Measurements from ENCODE around the gene WASF3. TPM values are rescaled to one million over a fixed set of nuclear protein-coding genes. Genes with fewer than 3 reads are reported as not detected.

The WASF3 gene
- total and polyA plus RNA-seq, 4 donors, result 0.82 to 4.9 (median 2.3) TPM

DNA sequence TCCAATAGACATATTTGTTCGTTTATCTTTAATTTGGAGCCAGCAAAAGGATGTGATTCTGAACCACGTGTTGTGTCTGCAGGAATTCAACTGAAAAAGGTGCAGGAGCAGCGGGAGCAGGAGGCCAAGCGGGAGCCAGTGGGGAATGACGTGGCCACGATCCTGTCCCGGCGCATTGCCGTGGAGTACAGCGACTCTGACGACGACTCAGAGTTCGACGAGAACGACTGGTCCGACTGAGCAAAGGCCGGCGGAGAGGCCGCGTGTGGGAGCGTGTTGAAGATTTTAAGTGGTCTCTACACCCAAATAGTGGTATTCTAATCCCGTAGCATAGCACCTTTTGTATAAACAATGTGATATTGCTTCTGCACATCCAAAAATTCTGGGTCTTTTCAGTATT lies 128.1 kb downstream of the WASF3 start:
- H3K4me1 ChIP-seq (ENCODE audit: control insufficient read depth in 4 of 4, insufficient read depth in 4 of 4, low read length in 3 of 4), result no peaks in the 10 kb centered on the region
- H3K27me3 ChIP-seq (ENCODE audit: control insufficient read depth in 4 of 4, insufficient read depth in 4 of 4, low read length in 3 of 4), result no peaks in the 10 kb centered on the region
- no peak overlapping the region for H3K9ac ChIP-seq (ENCODE audit: low read depth in 1 of 2, low read length in 2 of 2)
- whole genome bisulfite sequencing, result 95% methylated on average over 22 of the region's 22 CpGs
- no peak for DNase-seq (ENCODE audit: low spot score)
- no peak for TF ChIP-seq EGR1 (IDR thresholded peaks at IDR 0.05; ENCODE audit: low read depth in 2 of 2)
- TF ChIP-seq YY1 (IDR thresholded peaks at IDR 0.05), result no peak
- no peak for TF ChIP-seq SP1 (IDR thresholded peaks at IDR 0.05)
- TF ChIP-seq, protein P1, sequence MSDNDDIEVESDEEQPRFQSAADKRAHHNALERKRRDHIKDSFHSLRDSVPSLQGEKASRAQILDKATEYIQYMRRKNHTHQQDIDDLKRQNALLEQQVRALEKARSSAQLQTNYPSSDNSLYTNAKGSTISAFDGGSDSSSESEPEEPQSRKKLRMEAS (IDR thresholded peaks at IDR 0.05), result no peak
- TF ChIP-seq, protein P2, sequence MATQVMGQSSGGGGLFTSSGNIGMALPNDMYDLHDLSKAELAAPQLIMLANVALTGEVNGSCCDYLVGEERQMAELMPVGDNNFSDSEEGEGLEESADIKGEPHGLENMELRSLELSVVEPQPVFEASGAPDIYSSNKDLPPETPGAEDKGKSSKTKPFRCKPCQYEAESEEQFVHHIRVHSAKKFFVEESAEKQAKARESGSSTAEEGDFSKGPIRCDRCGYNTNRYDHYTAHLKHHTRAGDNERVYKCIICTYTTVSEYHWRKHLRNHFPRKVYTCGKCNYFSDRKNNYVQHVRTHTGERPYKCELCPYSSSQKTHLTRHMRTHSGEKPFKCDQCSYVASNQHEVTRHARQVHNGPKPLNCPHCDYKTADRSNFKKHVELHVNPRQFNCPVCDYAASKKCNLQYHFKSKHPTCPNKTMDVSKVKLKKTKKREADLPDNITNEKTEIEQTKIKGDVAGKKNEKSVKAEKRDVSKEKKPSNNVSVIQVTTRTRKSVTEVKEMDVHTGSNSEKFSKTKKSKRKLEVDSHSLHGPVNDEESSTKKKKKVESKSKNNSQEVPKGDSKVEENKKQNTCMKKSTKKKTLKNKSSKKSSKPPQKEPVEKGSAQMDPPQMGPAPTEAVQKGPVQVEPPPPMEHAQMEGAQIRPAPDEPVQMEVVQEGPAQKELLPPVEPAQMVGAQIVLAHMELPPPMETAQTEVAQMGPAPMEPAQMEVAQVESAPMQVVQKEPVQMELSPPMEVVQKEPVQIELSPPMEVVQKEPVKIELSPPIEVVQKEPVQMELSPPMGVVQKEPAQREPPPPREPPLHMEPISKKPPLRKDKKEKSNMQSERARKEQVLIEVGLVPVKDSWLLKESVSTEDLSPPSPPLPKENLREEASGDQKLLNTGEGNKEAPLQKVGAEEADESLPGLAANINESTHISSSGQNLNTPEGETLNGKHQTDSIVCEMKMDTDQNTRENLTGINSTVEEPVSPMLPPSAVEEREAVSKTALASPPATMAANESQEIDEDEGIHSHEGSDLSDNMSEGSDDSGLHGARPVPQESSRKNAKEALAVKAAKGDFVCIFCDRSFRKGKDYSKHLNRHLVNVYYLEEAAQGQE (IDR thresholded peaks at IDR 0.05), result no peak
- no peak for TF ChIP-seq JUND (IDR thresholded peaks at IDR 0.05)
- TF ChIP-seq CTCF (IDR thresholded peaks at IDR 0.05; ENCODE audit: low read depth, low read length, missing input control), result no peak
- TF ChIP-seq FOXA1 (IDR thresholded peaks at IDR 0.05), result no peak
- TF ChIP-seq, protein P3, sequence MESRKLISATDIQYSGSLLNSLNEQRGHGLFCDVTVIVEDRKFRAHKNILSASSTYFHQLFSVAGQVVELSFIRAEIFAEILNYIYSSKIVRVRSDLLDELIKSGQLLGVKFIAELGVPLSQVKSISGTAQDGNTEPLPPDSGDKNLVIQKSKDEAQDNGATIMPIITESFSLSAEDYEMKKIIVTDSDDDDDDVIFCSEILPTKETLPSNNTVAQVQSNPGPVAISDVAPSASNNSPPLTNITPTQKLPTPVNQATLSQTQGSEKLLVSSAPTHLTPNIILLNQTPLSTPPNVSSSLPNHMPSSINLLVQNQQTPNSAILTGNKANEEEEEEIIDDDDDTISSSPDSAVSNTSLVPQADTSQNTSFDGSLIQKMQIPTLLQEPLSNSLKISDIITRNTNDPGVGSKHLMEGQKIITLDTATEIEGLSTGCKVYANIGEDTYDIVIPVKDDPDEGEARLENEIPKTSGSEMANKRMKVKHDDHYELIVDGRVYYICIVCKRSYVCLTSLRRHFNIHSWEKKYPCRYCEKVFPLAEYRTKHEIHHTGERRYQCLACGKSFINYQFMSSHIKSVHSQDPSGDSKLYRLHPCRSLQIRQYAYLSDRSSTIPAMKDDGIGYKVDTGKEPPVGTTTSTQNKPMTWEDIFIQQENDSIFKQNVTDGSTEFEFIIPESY (IDR thresholded peaks at IDR 0.05), result no peak
- H3K36me3 ChIP-seq (ENCODE audit: control insufficient read depth in 4 of 4, insufficient read depth in 3 of 4, low read depth in 1 of 4, low read length in 3 of 4), result peaks cover 0 to 57% (median 21%) of the 10 kb centered on the region in 4 donors
- no peak overlapping the region for H3K4me3 ChIP-seq (ENCODE audit: low read depth in 1 of 3, low read length in 3 of 3)
- no peak overlapping the region for H3K27ac ChIP-seq (ENCODE audit: low read depth in 1 of 2, low read length in 2 of 2)
- no peaks in the 10 kb centered on the region for H3K9me3 ChIP-seq (ENCODE audit: control insufficient read depth in 4 of 4, low read length in 3 of 4)

- H3K27ac ChIP-seq (ENCODE audit: low read depth in 1 of 2, low read length in 2 of 2), result no peak overlapping the region
- peaks cover 0 to 52% (median 20%) of the 10 kb centered on the region in 4 donors for H3K36me3 ChIP-seq (ENCODE audit: control insufficient read depth in 4 of 4, insufficient read depth in 3 of 4, low read depth in 1 of 4, low read length in 3 of 4)
- H3K9ac ChIP-seq (ENCODE audit: low read depth in 1 of 2, low read length in 2 of 2), result no peak overlapping the region
- TF ChIP-seq HNF4A (conservative IDR thresholded peaks at IDR 0.05), result no peak
- TF ChIP-seq RAD21 (IDR thresholded peaks at IDR 0.05), result no peak
- TF ChIP-seq, protein P1 (IDR thresholded peaks at IDR 0.05), result no peak
- TF ChIP-seq NR2F2 (IDR thresholded peaks at IDR 0.05), result no peak
- TF ChIP-seq GABPA (IDR thresholded peaks at IDR 0.05 in 1 of 2, conservative IDR thresholded peaks at IDR 0.05 in 1 of 2), result no peak
- TF ChIP-seq, protein P4, sequence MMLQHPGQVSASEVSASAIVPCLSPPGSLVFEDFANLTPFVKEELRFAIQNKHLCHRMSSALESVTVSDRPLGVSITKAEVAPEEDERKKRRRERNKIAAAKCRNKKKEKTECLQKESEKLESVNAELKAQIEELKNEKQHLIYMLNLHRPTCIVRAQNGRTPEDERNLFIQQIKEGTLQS (IDR thresholded peaks at IDR 0.05), result no peak
- TF ChIP-seq, protein P3 (IDR thresholded peaks at IDR 0.05), result no peak
- TF ChIP-seq YY1 (IDR thresholded peaks at IDR 0.05), result no peak
- TF ChIP-seq FOXA1 (IDR thresholded peaks at IDR 0.05), result no peak
- TF ChIP-seq CTCF (IDR thresholded peaks at IDR 0.05; ENCODE audit: low read depth, low read length, missing input control), result no peak
- DNase-seq (ENCODE audit: low spot score), result no peak
- H3K27me3 ChIP-seq (ENCODE audit: control insufficient read depth in 4 of 4, insufficient read depth in 4 of 4, low read length in 3 of 4), result no peaks in the 10 kb centered on the region
- H3K9me3 ChIP-seq (ENCODE audit: control insufficient read depth in 4 of 4, low read length in 3 of 4), result no peaks in the 10 kb centered on the region
- no peak overlapping the region for H3K4me3 ChIP-seq (ENCODE audit: low read depth in 1 of 3, low read length in 3 of 3)
- no peaks in the 10 kb centered on the region for H3K4me1 ChIP-seq (ENCODE audit: control insufficient read depth in 4 of 4, insufficient read depth in 4 of 4, low read length in 3 of 4)
- WGBS, result 96% methylated on average over 2 of the region's 2 CpGs
Measured at GRCh38 chr13:26686285-26686684, 128.8 kb downstream of the WASF3 start.
